Putamen (tissue), 1 donor: ENCODE results near the gene PRR19.

ENCODE experiments used
- DNase-seq: peaks from one replicate; pipeline ENCODE4 v3.0.0-alpha.2; 2016; ENCODE audit warnings: low spot score

PRR19 gene

GRCh38 chr19:42271045-42271419 is 30.9 kb upstream of the PRR19 start:
- no peak for DNase-seq

GRCh38 chr19:42271861-42272534 is 29.9 kb upstream of the PRR19 start:
- DNase-seq = no peak

- DNase-seq = no peak
Observed at GRCh38 chr19:42272535-42272897, 29.4 kb upstream of the PRR19 start.

DNA sequence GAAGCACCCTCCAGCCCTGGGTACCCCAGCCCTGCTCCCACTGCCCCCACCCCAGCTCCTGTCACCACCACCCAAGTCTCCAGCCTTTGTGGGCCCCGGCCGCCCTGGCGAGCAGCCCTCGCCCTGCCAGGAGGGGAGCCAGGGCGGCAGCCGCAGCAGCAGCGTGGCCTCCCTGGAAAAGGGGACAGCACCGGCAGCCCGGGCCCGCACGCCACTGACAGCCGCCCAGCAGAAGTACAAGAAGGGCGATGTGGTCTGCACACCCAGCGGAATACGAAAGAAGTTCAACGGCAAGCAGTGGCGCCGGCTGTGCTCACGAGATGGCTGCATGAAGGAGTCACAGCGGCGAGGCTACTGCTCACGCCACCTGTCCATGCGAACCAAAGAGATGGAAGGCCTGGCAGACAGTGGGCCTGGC is 28.9 kb upstream of the PRR19 start:
- DNase-seq = no peak

DNA sequence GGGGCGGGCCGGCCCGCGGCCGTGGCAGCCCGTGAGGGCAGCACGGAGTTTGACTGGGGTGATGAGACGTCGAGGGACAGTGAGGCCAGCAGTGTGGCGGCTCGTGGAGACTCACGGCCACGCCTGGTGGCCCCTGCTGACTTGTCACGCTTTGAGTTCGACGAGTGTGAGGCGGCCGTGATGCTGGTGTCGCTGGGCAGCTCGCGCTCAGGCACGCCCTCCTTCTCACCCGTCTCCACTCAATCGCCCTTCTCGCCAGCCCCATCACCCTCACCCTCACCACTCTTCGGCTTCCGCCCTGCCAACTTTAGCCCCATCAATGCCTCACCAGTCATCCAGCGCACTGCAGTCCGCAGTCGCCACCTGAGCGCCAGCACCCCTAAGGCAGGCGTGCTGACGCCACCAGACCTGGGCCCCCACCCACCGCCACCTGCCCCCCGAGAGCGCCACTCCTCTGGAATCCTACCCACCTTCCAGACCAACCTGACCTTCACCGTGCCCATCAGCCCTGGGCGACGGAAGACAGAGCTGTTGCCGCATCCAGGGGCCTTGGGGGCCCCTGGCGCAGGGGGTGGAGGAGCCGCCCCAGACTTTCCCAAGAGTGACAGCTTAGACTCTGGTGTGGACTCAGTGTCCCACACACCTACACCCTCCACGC is 28.4 kb upstream of the PRR19 start:
- no peak for DNase-seq

- DNase-seq = no peak
Observed at GRCh38 chr19:42274065-42274682, 27.8 kb upstream of the PRR19 start.

- DNase-seq = no peak
Observed at GRCh38 chr19:42275103-42275502, 26.8 kb upstream of the PRR19 start.

DNA sequence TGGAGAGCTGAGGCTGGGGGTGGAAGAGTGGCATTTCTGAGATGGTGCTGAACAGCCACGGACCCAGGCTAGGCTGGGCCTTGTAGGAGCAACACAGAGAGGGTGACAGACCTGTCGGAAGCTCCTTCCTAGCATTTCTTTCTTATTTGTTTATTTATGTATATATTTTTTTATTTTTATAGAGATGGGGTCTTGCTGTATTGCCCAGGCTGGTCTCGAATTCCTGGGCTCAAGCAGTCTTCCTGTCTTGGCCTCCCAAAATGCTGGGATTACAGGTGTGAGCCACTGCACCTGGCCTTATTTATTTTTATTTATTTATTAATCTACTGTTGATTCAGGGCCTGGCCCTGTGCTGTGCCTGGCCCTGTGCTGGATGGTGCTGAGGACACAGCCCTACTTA is 26.4 kb upstream of the PRR19 start:
- no peak for DNase-seq

- DNase-seq = no peak
Observed at GRCh38 chr19:42276284-42276683, 25.6 kb upstream of the PRR19 start.

GRCh38 chr19:42276821-42277220 is 25.1 kb upstream of the PRR19 start:
- DNase-seq = no peak

- DNase-seq = no peak
Observed at GRCh38 chr19:42277821-42278451, 24.0 kb upstream of the PRR19 start.

- DNase-seq = no peak
Observed at GRCh38 chr19:42278452-42279154, 23.3 kb upstream of the PRR19 start.

- no peak for DNase-seq
Observed at GRCh38 chr19:42279155-42279901, 22.6 kb upstream of the PRR19 start.

GRCh38 chr19:42279902-42280814 is 21.8 kb upstream of the PRR19 start:
- DNase-seq = peak; percentile 96

- peak; percentile 80 for DNase-seq
Observed at GRCh38 chr19:42280815-42281145, 21.2 kb upstream of the PRR19 start.

DNA sequence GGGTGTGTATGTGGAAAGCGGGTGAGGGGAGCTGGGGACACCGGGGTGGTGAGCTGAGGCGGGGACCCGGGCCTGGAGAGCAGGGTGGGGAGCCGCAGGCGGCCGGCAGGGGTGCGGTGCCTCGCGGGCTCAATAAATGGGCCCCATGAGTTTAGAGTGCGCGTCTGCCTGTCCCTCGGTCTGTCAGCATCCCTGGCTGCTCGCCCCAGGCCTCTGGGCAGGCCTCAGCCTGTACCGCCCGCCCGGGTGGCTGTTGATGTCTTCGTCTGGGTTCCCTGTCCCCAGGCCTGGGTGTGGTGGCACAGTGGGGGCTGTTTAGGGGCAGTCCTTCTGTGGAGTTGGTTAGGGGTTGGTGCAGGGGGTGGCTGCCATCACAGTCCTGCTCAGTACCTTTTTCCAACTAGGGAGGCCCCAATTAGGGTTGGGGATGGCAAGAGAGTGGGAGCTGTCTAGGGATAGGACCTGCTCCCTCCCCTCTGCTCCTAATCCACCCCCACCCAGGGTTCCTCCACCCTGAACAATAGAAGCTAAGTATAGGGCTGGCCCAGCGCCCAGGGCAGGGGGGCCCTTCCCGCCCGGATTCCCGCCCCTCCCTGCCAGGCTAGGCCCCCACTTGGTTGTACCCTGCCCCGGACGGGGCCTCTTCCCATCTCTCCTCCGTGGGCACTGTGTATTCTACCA is 20.6 kb upstream of the PRR19 start:
- DNase-seq = peak; percentile 78

DNA sequence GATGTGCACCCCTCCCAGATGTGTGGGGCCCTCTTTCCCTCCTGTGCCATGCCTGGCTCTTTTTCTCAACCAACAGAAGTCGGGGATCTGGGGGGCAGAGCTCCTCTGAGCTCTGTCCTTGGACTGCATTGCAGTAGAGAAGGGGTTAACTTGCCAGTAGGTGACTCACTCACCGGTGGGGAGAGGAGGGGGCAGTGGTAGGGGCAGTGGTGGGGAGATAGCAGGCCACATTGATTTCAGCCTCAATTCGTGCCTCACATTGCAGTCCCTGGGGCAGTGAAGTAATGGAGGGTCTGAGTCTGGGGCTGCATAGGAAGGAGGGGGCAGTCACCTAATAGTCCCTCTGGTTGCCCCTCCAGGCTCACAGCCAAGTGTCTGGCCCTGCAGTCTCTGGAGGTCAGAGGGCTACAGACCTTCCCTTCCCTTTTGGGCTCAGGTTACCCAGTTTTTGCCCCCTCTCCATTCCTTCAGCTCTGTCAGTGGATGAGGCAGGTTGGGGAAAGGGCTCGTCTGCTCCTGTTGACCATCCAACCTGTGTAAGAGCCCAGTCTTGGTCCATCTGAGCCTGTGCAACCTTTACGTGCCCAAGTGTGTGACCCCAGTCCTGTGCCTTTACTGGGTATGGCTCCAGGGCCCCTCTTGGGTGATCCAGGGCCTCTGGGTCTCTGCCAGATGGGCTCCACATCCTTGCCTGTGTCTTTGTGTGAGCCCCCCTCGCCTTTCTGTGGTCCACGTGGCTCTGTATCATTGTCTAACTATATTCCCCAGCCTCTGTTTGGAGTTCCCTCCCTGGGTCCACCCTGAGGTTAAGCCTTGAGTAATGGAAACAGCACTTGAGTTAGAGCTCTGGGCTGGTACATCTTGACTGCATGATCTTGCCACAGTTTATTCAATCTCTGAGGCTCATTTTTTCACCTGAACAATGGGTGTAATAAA is 19.8 kb upstream of the PRR19 start:
- no peak for DNase-seq

GRCh38 chr19:42282819-42283187 is 19.1 kb upstream of the PRR19 start:
- no peak for DNase-seq
